ENCODE data around the gene ZFP62.

ZFP62 gene

DNA sequence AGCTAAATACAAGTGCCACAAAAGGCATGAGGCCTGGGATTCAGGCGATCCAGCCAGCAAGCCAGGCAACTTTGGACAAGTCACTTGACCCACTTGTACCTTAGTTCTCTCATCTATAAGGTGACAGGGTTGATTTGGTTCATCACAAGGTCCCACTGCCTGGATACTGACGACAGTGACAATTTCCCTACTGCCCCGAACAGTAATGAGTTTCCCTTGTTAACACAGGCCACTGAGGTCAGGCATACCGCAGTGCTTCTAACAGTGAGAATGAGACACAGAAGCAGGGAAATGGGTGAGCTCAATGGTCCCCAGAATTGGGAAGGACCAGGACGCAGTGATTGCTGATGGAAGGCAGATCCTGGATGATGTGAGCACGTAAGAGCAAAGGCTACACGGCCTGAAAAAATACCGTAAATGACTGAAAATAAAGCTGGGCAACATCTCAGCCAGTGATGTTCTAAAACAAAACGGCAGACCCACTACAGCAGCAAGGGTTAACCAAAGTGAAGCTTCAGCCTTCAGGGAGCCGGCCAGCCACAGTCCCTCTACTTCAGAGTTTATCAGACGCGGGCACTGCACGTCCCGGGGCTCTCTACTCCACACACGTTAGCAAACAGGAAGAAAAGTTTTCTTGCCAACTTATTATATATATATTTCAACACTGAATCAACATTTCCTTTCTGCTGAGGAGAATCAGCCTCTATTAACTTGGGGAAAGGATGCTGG lies 59.3 kb downstream of the ZFP62 start:
- Histone ChIP-seq H3K4me3 (peak overlapping the region; percentile 86 to 98), H3K36me3 (peaks cover 0 to 11% (median 0%) of the 10 kb centered on the region in 3 donors), H3K27ac (peak overlapping the region; percentile 92 to 97), H3K9me3 (no peaks in the 10 kb centered on the region), H3K27me3 (no peaks in the 10 kb centered on the region), H3K4me1 (peaks cover 0 to 90% (median 76%) of the 10 kb centered on the region in 4 donors)
- TF ChIP-seq, protein P1, sequence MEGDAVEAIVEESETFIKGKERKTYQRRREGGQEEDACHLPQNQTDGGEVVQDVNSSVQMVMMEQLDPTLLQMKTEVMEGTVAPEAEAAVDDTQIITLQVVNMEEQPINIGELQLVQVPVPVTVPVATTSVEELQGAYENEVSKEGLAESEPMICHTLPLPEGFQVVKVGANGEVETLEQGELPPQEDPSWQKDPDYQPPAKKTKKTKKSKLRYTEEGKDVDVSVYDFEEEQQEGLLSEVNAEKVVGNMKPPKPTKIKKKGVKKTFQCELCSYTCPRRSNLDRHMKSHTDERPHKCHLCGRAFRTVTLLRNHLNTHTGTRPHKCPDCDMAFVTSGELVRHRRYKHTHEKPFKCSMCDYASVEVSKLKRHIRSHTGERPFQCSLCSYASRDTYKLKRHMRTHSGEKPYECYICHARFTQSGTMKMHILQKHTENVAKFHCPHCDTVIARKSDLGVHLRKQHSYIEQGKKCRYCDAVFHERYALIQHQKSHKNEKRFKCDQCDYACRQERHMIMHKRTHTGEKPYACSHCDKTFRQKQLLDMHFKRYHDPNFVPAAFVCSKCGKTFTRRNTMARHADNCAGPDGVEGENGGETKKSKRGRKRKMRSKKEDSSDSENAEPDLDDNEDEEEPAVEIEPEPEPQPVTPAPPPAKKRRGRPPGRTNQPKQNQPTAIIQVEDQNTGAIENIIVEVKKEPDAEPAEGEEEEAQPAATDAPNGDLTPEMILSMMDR (IDR thresholded peaks at IDR 0.05): no peak
- DNase-seq: peak in 1 of 2 donors; percentile 17
- intact Hi-C loops (cut with DNase I; ENCODE audit: low total_unique reads): loop anchor here (10.0 kb wide), 2 partner anchors 383 to 1247 kb away; partner anchors contain the start of gene RUFY1

DNA sequence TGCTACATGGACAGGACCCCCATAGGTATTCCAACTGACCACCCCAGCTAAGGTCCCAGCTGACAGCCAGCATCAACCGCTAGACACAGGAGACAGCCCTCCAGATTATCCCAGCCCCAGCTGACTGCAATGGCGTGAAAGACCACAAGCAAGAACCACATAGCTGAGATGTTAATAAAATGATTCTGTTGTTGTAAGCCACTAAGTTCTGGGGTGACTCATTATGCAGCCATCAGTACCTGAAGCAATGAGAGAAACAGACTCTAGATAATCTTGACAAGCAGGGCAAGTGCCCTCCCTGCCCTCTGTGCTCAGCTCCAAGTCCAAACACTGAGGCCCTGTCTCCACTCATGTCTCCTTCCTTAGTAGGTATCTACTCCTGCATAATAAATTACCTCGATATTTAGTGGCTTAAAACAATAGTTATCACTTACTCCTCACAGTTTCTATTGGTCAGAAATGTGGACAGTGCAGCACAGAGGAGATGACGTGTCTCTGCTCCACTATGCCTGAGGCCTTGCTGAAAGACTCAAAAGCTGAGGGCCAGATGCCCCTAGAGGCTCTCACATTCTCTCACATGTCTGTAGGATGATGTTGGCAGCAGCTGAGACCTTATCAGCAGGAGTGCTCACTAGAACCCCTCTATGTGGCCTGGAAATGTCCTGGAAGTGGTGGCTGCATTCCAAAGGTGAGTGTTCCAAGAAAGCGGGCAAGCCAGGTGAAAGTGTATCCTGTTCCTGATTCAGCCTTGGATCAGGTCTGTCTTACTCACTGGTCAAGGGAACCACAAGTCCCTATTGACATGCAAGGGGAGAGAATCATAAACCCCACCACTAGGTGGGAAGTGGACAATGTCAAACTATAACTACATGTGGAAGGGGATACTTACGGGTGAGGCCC lies 60.9 kb downstream of the ZFP62 start:
- DNase-seq: peak; percentile 17 to 18
- Histone ChIP-seq H3K9me3 (no peaks in the 10 kb centered on the region), H3K4me1 (peaks cover 0 to 84% (median 73%) of the 10 kb centered on the region in 4 donors), H3K4me3 (peak overlapping the region in 1 of 2 donors; percentile 5), H3K27ac (peak overlapping the region; percentile 92 to 97), H3K36me3 (peaks cover 0 to 19% (median 0%) of the 10 kb centered on the region in 3 donors), H3K27me3 (no peaks in the 10 kb centered on the region)
- TF ChIP-seq, protein P1 (IDR thresholded peaks at IDR 0.05): no peak
- intact Hi-C loops (cut with DNase I; ENCODE audit: low total_unique reads): loop anchor here (10.0 kb wide), 2 partner anchors 385 to 1245 kb away; partner anchors contain the start of gene RUFY1

DNA sequence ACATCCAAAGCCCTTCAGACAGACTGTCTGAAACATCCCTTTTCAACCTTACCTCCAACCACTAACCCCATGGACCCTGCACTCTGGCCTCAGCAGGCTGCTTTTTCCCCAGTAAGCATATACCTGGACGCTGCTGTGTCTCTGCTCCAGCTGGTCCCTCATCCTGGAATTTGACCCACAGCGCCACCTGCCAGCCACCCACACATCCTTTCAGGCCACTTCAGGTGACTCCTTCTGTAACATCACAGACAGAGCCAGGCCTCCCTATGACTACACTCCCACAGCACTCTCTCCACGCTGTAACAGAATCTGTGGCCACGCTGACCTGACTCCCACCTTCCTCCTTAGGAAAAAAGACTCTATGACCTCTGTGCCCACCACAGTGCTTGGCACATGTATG lies 61.9 kb downstream of the ZFP62 start:
- peak in 1 of 2 donors; percentile 60 for DNase-seq
- TF ChIP-seq, protein P1 (IDR thresholded peaks at IDR 0.05): no peak
- Histone ChIP-seq H3K4me3 (no peak overlapping the region), H3K27me3 (no peaks in the 10 kb centered on the region), H3K9me3 (no peaks in the 10 kb centered on the region), H3K36me3 (peaks cover 0 to 26% (median 0%) of the 10 kb centered on the region in 3 donors), H3K27ac (peak overlapping the region in 1 of 2 donors; percentile 0), H3K4me1 (peaks cover 0 to 77% (median 67%) of the 10 kb centered on the region in 4 donors)
- intact Hi-C loops (cut with DNase I; ENCODE audit: low total_unique reads): no loop called here

DNA sequence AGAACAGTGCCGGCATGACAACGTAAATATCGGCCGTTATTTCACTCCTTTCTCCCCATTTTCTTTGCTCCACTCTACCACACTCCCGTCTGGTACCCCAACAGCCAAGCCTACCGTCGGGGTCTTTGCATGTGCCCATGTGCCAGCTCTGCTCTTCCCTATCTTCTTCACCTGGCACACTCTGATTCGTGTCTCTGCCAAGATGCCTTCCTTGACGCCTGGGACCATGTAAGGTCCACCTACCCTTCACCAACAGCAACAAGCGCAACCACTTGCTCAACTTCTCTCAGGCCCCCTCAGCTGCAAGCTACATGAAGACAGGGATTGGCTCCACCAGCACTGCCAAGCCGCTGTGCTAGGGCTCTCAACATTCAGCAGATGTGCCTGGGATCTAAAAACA lies 62.9 kb downstream of the ZFP62 start:
- Histone ChIP-seq H3K4me1 (peaks cover 0 to 72% (median 61%) of the 10 kb centered on the region in 4 donors), H3K27me3 (no peaks in the 10 kb centered on the region), H3K4me3 (no peak overlapping the region)

More for the DNA sequence above, 62.9 kb downstream of the ZFP62 start:
- H3K36me3 ChIP-seq: peaks cover 0 to 28% (median 2%) of the 10 kb centered on the region in 3 donors
- TF ChIP-seq, protein P1 (IDR thresholded peaks at IDR 0.05): no peak
- peak overlapping the region in 1 of 2 donors; percentile 0 for H3K27ac ChIP-seq
- DNase-seq: peak in 1 of 2 donors; percentile 55
- intact Hi-C loops (cut with DNase I; ENCODE audit: low total_unique reads): no loop called here
- H3K9me3 ChIP-seq: no peaks in the 10 kb centered on the region
